OCI-LY7 (cell line): Measurements from ENCODE around the gene PAXIP1. TPM values are rescaled to one million over a fixed set of nuclear protein-coding genes. Genes with fewer than 3 reads are reported as not detected.

Experiments
- BruUV-seq: library from RNA; stranded (reverse); fragments of 400-500 nt; replicated peaks from 2 replicates; lab custom pipeline; 2021; lab: Mats Ljungman, UMichigan
- CTCF ChIA-PET: fragments of 300-600 bp; sonication (Branson Sonifier 250); formaldehyde crosslinking; loops from one replicate; lab custom pipeline; 2022; ENCODE audit warnings: antibody characterized with exemption; ENCODE audit not compliant: unreplicated experiment; lab: Charles Lee
- POLR2A ChIA-PET: fragments of 300-600 bp; sonication (Branson Sonifier 250); formaldehyde crosslinking; loops from one replicate; lab custom pipeline; 2022; ENCODE audit warnings: antibody characterized with exemption; lab: Charles Lee
- DNase-seq: peaks from one replicate; pipeline ENCODE4 v3.0.0-alpha.2; 2015; ENCODE audit warnings: low spot score
- H2AFZ ChIP-seq: fragments of 200-600 bp; sonication (generic), shearing (Covaris generic); 2 replicates; pipeline ENCODE4 v1.6.1; 2014; ENCODE audit warnings: mild to moderate bottlenecking, antibody characterized with exemption, low read length, moderate library complexity
- H3K27ac ChIP-seq: fragments of 200-600 bp; sonication (generic); 2 replicates; pipeline ENCODE4 v1.5.1; 2014; ENCODE audit warnings: mixed run types, low read depth, mild to moderate bottlenecking, moderate library complexity, low read length, inconsistent platforms; ENCODE audit not compliant: poor library complexity, severe bottlenecking
- H3K36me3 ChIP-seq: fragments of 200-600 bp; sonication (generic); 2 replicates; pipeline ENCODE4 v1.6.1; 2014; ENCODE audit warnings: mild to moderate bottlenecking, antibody characterized with exemption, low read length, moderate library complexity, mixed read lengths; ENCODE audit not compliant: insufficient read depth
- H3K4me1 ChIP-seq: fragments of 200-600 bp; sonication (generic); 2 replicates; pipeline ENCODE4 v1.5.1; 2014; ENCODE audit warnings: mild to moderate bottlenecking, low read length; ENCODE audit not compliant: insufficient read depth, poor library complexity, severe bottlenecking
- H3K4me2 ChIP-seq: fragments of 200-600 bp; sonication (generic); 2 replicates; pipeline ENCODE4 v1.6.1; 2014; ENCODE audit warnings: mild to moderate bottlenecking, low read length
- H3K4me3 ChIP-seq: fragments of 200-600 bp; sonication (generic); 2 replicates; pipeline ENCODE4 v1.5.1; 2014; ENCODE audit warnings: mild to moderate bottlenecking, low read depth, low read length; ENCODE audit not compliant: poor library complexity, severe bottlenecking
- H3K79me2 ChIP-seq: fragments of 200-600 bp; sonication (generic); 2 replicates; pipeline ENCODE4 v1.6.1; 2016; ENCODE audit warnings: low read depth, mild to moderate bottlenecking, low read length, moderate library complexity, mixed read lengths; ENCODE audit not compliant: insufficient read depth
- H3K9me2 ChIP-seq: fragments of 200-600 bp; sonication (generic); 2 replicates; pipeline ENCODE4 v1.6.1; 2016; ENCODE audit warnings: mild to moderate bottlenecking, low read length, mixed read lengths; ENCODE audit not compliant: insufficient read depth
- H3K9me3 ChIP-seq: fragments of 200-600 bp; sonication (generic); 2 replicates; pipeline ENCODE4 v1.6.1; 2014; ENCODE audit warnings: mild to moderate bottlenecking, mixed run types, low read length, mixed read lengths
- H4K20me1 ChIP-seq: fragments of 200-600 bp; sonication (generic); 2 replicates; pipeline ENCODE4 v1.6.1; 2014; ENCODE audit warnings: mild to moderate bottlenecking, antibody characterized with exemption, low read length, moderate library complexity, mixed read lengths; ENCODE audit not compliant: insufficient read depth
- EZH2phosphoT487 ChIP-seq: fragments of 200-600 bp; sonication (generic); IDR thresholded peaks from 2 replicates; pipeline ENCODE4 v1.6.1; 2018; ENCODE audit warnings: low read depth, borderline replicate concordance, mild to moderate bottlenecking, mixed run types, antibody characterized with exemption, low read length, moderate library complexity, mixed read lengths
- intact Hi-C: fragments of 100-400 bp; cut with micrococcal nuclease; formaldehyde crosslinking; loops from one replicate; pipeline ENCODE4 v1.10.0; 2022; ENCODE audit not compliant: unreplicated experiment
- total RNA-seq, 2 experiments: library from RNA; depleted of rRNA in 1 of 2; stranded (reverse); fragments of >200 nt in 1 of 2; shearing (Covaris generic) in 1 of 2; gene quantifications; 2 replicates each; pipeline ENCODE4 v1.2.3, GENCODE V29; 2014 to 2022
- TF ChIP-seq, protein P1 (sequence below): fragments of 200-600 bp; sonication (generic); conservative IDR thresholded peaks from 2 replicates; pipeline ENCODE4 v1.5.1; 2014; ENCODE audit warnings: mild to moderate bottlenecking, antibody characterized with exemption, low read length, moderate library complexity, mixed read lengths

The PAXIP1 gene
- total RNA-seq, 2 experiments from 2014 or later, result 27.4 to 33.0 TPM

DNA sequence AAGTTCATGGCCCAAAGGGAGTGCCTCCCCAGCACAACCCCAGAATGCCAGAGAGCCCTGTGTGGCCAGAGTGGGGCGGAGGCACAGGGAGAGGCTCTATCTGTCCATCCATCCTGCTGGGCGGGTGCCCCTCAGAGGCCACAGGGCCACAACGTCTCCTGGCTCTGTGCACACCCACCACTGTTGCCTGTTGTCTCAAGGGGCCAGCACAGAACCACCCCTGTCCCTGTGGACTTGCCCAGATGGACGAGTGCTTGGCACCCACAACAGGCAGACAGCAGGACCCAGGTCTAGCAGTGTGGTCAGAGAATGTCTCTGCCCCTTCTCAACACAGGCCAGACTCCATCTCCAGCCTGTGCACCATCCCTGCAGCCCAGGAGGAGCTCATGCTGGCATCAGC lies 92.8 kb downstream of the PAXIP1 start:
- Histone ChIP-seq H3K4me2 (no peak overlapping the region), H3K9me2 (no peaks in the 10 kb centered on the region), H3K27ac (no peak overlapping the region), H3K79me2 (no peaks in the 10 kb centered on the region), H3K4me1 (no peaks in the 10 kb centered on the region), H3K36me3 (no peaks in the 10 kb centered on the region), H2AFZ (no peak overlapping the region), H4K20me1 (no peaks in the 10 kb centered on the region), H3K4me3 (no peak overlapping the region), H3K9me3 (no peaks in the 10 kb centered on the region)
- no peak for DNase-seq
- intact Hi-C loops, result no loop called here
- TF ChIP-seq, protein P1, sequence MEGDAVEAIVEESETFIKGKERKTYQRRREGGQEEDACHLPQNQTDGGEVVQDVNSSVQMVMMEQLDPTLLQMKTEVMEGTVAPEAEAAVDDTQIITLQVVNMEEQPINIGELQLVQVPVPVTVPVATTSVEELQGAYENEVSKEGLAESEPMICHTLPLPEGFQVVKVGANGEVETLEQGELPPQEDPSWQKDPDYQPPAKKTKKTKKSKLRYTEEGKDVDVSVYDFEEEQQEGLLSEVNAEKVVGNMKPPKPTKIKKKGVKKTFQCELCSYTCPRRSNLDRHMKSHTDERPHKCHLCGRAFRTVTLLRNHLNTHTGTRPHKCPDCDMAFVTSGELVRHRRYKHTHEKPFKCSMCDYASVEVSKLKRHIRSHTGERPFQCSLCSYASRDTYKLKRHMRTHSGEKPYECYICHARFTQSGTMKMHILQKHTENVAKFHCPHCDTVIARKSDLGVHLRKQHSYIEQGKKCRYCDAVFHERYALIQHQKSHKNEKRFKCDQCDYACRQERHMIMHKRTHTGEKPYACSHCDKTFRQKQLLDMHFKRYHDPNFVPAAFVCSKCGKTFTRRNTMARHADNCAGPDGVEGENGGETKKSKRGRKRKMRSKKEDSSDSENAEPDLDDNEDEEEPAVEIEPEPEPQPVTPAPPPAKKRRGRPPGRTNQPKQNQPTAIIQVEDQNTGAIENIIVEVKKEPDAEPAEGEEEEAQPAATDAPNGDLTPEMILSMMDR, result no peak
- no peak for TF ChIP-seq EZH2phosphoT487
- no TSS peak for BruUV-seq
- ChIA-PET POLR2A (interaction anchor here (0.6 kb wide), 1 partner anchor 1632 kb away, joined by 5 read pairs; no protein-coding TSS in a partner anchor), CTCF (no interaction called here)

DNA sequence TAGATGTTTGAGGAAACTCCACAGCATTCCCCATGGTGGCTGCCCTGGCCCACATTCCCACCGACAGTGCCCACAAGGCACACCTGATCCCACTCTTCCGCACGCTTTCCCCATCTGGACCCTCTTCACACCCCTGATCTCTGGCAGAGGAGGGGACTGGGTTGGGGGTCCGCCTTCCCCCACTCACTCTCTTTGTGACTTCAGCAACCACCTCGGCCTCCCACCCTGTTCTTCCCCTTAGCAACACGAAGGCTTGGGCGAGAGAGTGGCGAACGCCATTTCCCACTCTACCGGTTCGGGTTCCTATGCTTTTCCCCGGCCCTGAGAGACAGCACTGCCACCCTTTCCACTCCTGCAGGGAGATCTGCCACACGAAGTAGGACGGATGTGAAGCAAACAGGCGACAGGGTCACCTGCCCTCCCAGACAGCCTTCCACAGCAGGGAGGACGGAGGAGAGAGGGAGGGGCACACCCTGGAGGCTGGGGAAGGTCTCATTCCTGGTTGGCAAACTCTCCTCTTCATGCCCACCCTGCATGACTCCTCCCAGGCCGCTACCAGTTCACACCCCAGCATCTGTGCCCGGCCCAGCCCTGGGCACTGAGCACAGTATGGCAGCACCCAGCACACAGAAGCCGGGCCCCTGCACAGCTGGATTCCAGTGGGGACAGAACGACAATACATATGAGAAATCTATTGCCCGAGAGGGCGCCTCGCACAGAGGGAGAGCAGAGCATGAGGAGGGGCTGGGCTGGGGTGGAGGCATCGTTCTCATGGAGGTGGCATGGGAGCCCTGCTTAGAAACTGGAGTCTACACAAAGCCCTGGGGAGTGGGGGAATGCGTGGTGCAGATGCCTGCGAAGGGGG lies 93.5 kb downstream of the PAXIP1 start:
- no peak for DNase-seq
- H4K20me1 ChIP-seq, result no peaks in the 10 kb centered on the region
- POLR2A ChIA-PET, result no interaction called here
- no peak overlapping the region for H3K4me2 ChIP-seq
- H3K4me1 ChIP-seq, result no peaks in the 10 kb centered on the region
- H3K79me2 ChIP-seq, result no peaks in the 10 kb centered on the region
- H2AFZ ChIP-seq, result no peak overlapping the region
- H3K9me3 ChIP-seq, result no peaks in the 10 kb centered on the region
- no peak for TF ChIP-seq EZH2phosphoT487
- TF ChIP-seq, protein P1, result no peak
- no peak overlapping the region for H3K4me3 ChIP-seq
- BruUV-seq, result no TSS peak
- H3K27ac ChIP-seq, result no peak overlapping the region
- H3K36me3 ChIP-seq, result no peaks in the 10 kb centered on the region
- intact Hi-C loops, result no loop called here
- CTCF ChIA-PET, result no interaction called here
- no peaks in the 10 kb centered on the region for H3K9me2 ChIP-seq
